HUES6 (cell line): ENCODE measurements around the gene NIN.

Source experiments
- H3K27ac ChIP-seq: 2 replicates; pipeline ENCODE4 v1.7.0; 2013; ENCODE audit warnings: low read depth, mild to moderate bottlenecking, low read length, inconsistent platforms
- H3K27me3 ChIP-seq: 2 replicates; pipeline ENCODE4 v1.6.1; 2013; ENCODE audit warnings: low read length; ENCODE audit not compliant: control insufficient read depth, insufficient read depth
- H3K36me3 ChIP-seq: 2 replicates; pipeline ENCODE4 v1.6.1; 2013; ENCODE audit warnings: low read length; ENCODE audit not compliant: control insufficient read depth, insufficient read depth
- H3K4me1 ChIP-seq: 2 replicates; pipeline ENCODE4 v1.6.1; 2013; ENCODE audit warnings: low read length; ENCODE audit not compliant: control insufficient read depth, insufficient read depth
- H3K4me3 ChIP-seq: 2 replicates; pipeline ENCODE4 v1.5.1; 2013; ENCODE audit warnings: low read depth, low read length
- H3K9ac ChIP-seq: one replicate; pipeline ENCODE4 v1.6.1; 2013; ENCODE audit warnings: mild to moderate bottlenecking, low read length
- H3K9me3 ChIP-seq: 2 replicates; pipeline ENCODE4 v1.6.1; 2013; ENCODE audit warnings: low read depth, low read length; ENCODE audit not compliant: control insufficient read depth, insufficient read depth

NIN gene

DNA sequence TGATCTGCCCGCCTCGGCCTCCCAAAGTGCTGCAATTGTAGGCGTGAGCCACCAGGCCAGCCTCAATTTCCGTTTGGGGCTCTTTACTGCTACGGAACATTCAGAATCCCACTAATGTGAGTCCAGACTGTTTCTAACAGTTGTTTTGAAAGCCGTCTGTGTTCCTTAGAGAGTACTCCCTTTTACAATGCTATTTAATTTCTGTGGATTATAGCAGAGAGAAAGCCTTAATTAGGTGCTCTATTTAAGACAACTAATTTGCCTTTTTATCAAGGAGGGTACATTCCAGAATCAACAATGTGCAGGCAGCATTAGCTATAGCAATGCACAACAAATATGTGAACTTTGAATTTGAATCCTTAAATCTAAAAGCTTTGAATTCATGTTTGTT is 160.1 kb downstream of the NIN start:
- Histone ChIP-seq H3K9me3 (no peaks in the 10 kb centered on the region), H3K27ac (no peak overlapping the region), H3K36me3 (no peaks in the 10 kb centered on the region), H3K27me3 (no peaks in the 10 kb centered on the region), H3K4me3 (no peak overlapping the region), H3K9ac (no peak overlapping the region), H3K4me1 (peaks cover 20% of the 10 kb centered on the region)

DNA sequence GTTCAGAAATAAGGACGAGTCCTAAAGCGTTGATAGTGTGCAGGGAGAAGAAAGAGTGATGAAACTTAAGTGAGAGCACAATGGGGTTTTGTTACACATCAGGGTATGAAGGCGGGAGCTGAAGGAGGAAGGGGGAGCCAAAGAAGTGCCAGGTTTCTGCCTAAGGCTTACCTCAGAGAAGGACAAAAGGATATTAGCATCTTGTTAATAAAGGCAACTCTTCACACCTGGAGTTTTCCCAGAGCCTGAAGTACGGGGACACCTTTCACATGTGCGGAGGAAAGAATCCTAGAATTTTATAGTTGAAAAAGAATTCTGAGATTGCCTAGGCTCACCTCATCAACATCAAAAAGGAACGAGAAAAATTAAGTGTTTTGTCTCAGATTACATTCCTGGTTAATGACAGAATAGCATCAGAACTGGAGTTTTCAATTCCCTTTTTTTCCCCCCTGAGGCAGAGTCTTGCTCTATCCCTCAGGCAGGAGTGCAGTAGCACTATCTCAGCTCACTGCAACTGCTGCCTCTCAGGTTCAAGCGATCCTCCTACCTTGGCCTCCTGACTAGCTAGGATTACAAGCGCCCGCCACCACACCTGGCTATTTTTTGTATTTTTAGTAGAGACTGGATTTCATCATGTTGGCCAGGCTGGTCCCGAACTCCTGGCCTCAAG is 160.6 kb downstream of the NIN start:
- Histone ChIP-seq H3K9me3 (no peaks in the 10 kb centered on the region), H3K27me3 (no peaks in the 10 kb centered on the region), H3K36me3 (no peaks in the 10 kb centered on the region), H3K4me3 (peak overlapping the region; percentile 3), H3K9ac (peak overlapping the region; percentile 46), H3K4me1 (peaks cover 20% of the 10 kb centered on the region), H3K27ac (peak overlapping the region; percentile 36; the same call in 1 of the 2 replicates)
